Esophagus muscularis mucosa (tissue), 4 donors: ENCODE data around the gene ROBO1. TPM values are rescaled to one million over a fixed set of nuclear protein-coding genes. Genes with fewer than 3 reads are reported as not detected.
A peak's percentile ranks its signal among the peaks of the same experiment; 100 is the strongest.

Experiments
- DNase-seq: peaks from one replicate; pipeline ENCODE4 v3.0.0-alpha.2; 2017; ENCODE audit errors: extremely low spot score
- H3K27ac ChIP-seq, 4 donors: fragments of 200-600 bp; sonication (generic); replicated peaks in 1 of 4; 1 replicate in 3 of 4; 2 replicates in 1 of 4; pipeline ENCODE4 v1.5.1; 2016 to 2019; ENCODE audit warnings: mild to moderate bottlenecking in 1 of 4
- H3K27me3 ChIP-seq, 4 donors: fragments of 200-600 bp; sonication (generic); one replicate each; pipeline versions ENCODE4 v1.5.1 to v1.6.0; 2016 to 2019
- H3K36me3 ChIP-seq, 4 donors: fragments of 200-600 bp; sonication (generic); one replicate each; pipeline ENCODE4 v1.5.1; 2016 to 2019
- H3K4me1 ChIP-seq, 4 donors: fragments of 200-600 bp; sonication (generic); one replicate each; pipeline ENCODE4 v1.5.1; 2016 to 2019
- H3K4me3 ChIP-seq, 4 donors: fragments of 200-600 bp; sonication (generic); 1 replicate in 2 of 4; 2 replicates in 2 of 4; pipeline ENCODE4 v1.5.1; 2016 to 2019; ENCODE audit warnings: mild to moderate bottlenecking in 4 of 4, moderate library complexity in 1 of 4
- H3K9me3 ChIP-seq, 4 donors: fragments of 200-600 bp; sonication (generic); 1 replicate in 3 of 4; 2 replicates in 1 of 4; pipeline ENCODE4 v1.5.1; 2016 to 2019
- CTCF ChIP-seq, 3 experiments: fragments of 200-600 bp in 2 of 3; fragments of 450-650 bp in 1 of 3; sonication (generic) in 2 of 3; IDR thresholded peaks; one replicate each; pipeline ENCODE4 v1.5.1; 2017 to 2019; ENCODE audit warnings: antibody characterized with exemption in 3 of 3, mild to moderate bottlenecking in 2 of 3, moderate library complexity in 1 of 3
- EP300 ChIP-seq: sonication (generic); formaldehyde crosslinking; IDR thresholded peaks from one replicate; pipeline ENCODE4 v1.6.1; 2017; ENCODE audit warnings: antibody characterized with exemption
- POLR2A ChIP-seq: fragments of 450-650 bp; IDR thresholded peaks from one replicate; pipeline ENCODE4 v1.6.1; 2017; ENCODE audit warnings: antibody characterized with exemption, moderate library complexity, mild to moderate bottlenecking, low read depth
- POLR2AphosphoS5 ChIP-seq, 2 donors: sonication (generic); formaldehyde crosslinking; IDR thresholded peaks; one replicate each; pipeline ENCODE4 v1.6.1; 2017; ENCODE audit warnings: antibody characterized with exemption in 2 of 2
- WGBS: methylation state at CpG from one replicate; pipeline ENCODE4 v1.1.5; 2018; 5-methylcytosine and 5-hydroxymethylcytosine counted together
- intact Hi-C: fragments of 100-400 bp; cut with DNase I; formaldehyde crosslinking; loops from one replicate; pipeline ENCODE4 v1.15.1; 2023
- total RNA-seq, 4 donors: library from RNA; depleted of rRNA; stranded (reverse); fragments of >200 nt; gene quantifications; one replicate each; pipeline versions ENCODE4 v1.1.0 to v1.2.1, GENCODE V29; 2016

Gene ROBO1
- total RNA-seq, 4 donors from 2014 or later, result 9.6 to 14.2 (median 12.6) TPM

GRCh38 chr3:79016587-79017376, 751.0 kb downstream of the ROBO1 start:
- H3K9me3 ChIP-seq, result no peaks in the 10 kb centered on the region
- H3K27ac ChIP-seq, result peak overlapping the region in 1 of 4 donors; percentile 90
- no peaks in the 10 kb centered on the region for H3K36me3 ChIP-seq
- DNase-seq, result no peak
- H3K4me3 ChIP-seq, result peak overlapping the region; percentile 71 to 85 (median 72)
- H3K27me3 ChIP-seq, result peaks cover 0 to 18% (median 3%) of the 10 kb centered on the region in 4 donors
- intact Hi-C loops, result no loop called here
- 43% methylated on average over 8 of the region's 8 CpGs for WGBS
- TF ChIP-seq EP300, result no peak
- H3K4me1 ChIP-seq, result peaks cover 6 to 53% (median 24%) of the 10 kb centered on the region in 4 donors

GRCh38 chr3:79015854-79016253, 751.9 kb downstream of the ROBO1 start:
- TF ChIP-seq EP300, result no peak
- TF ChIP-seq POLR2A, result no peak
- no peak for TF ChIP-seq POLR2AphosphoS5 (IDR thresholded peaks at IDR 0.05)
- no peak for TF ChIP-seq CTCF (IDR thresholded peaks at IDR 0.05)
- no peak overlapping the region for H3K4me3 ChIP-seq
- intact Hi-C loops, result no loop called here
- H3K27me3 ChIP-seq, result peaks cover 0 to 18% (median 3%) of the 10 kb centered on the region in 4 donors
- peaks cover 6 to 53% (median 24%) of the 10 kb centered on the region in 4 donors for H3K4me1 ChIP-seq
- H3K9me3 ChIP-seq, result no peaks in the 10 kb centered on the region
- 89% methylated on average over 1 of the region's 1 CpG for WGBS
- no peak for DNase-seq
- H3K27ac ChIP-seq, result no peak overlapping the region
- no peaks in the 10 kb centered on the region for H3K36me3 ChIP-seq

GRCh38 chr3:79012946-79013362, 754.8 kb downstream of the ROBO1 start:
- WGBS, result 78% methylated on average over 2 of the region's 2 CpGs
- Histone ChIP-seq H3K36me3 (no peaks in the 10 kb centered on the region), H3K27me3 (peaks cover 0 to 5% (median 2%) of the 10 kb centered on the region in 4 donors), H3K4me3 (no peak overlapping the region), H3K27ac (no peak overlapping the region), H3K9me3 (no peaks in the 10 kb centered on the region), H3K4me1 (peaks cover 0 to 31% (median 5%) of the 10 kb centered on the region in 4 donors)
- no peak for DNase-seq
- intact Hi-C loops, result no loop called here
- no peak for TF ChIP-seq POLR2AphosphoS5 (IDR thresholded peaks at IDR 0.05)

GRCh38 chr3:79012530-79012913, 755.3 kb downstream of the ROBO1 start:
- Histone ChIP-seq H3K9me3 (no peaks in the 10 kb centered on the region), H3K36me3 (no peaks in the 10 kb centered on the region), H3K4me1 (peaks cover 0 to 28% (median under 1%) of the 10 kb centered on the region in 4 donors), H3K27ac (no peak overlapping the region), H3K4me3 (no peak overlapping the region), H3K27me3 (peaks cover 0 to under 1% (median 0%) of the 10 kb centered on the region in 4 donors)
- TF ChIP-seq POLR2AphosphoS5 (IDR thresholded peaks at IDR 0.05) (no peak), POLR2A (no peak), CTCF (IDR thresholded peaks at IDR 0.05) (no peak), EP300 (no peak)
- WGBS, result 67% methylated on average over 2 of the region's 2 CpGs
- DNase-seq, result no peak
- intact Hi-C loops, result no loop called here

- WGBS, result 83% methylated on average over 5 of the region's 5 CpGs
- TF ChIP-seq EP300 (no peak), POLR2AphosphoS5 (IDR thresholded peaks at IDR 0.05) (no peak), CTCF (IDR thresholded peaks at IDR 0.05) (no peak), POLR2A (no peak)
- H3K4me3 ChIP-seq, result no peak overlapping the region
- no peaks in the 10 kb centered on the region for H3K27me3 ChIP-seq
- intact Hi-C loops, result no loop called here
- DNase-seq, result no peak
- H3K4me1 ChIP-seq, result peaks cover 0 to 26% (median 0%) of the 10 kb centered on the region in 4 donors
- no peaks in the 10 kb centered on the region for H3K36me3 ChIP-seq
- no peaks in the 10 kb centered on the region for H3K9me3 ChIP-seq
- H3K27ac ChIP-seq, result no peak overlapping the region
Observed at GRCh38 chr3:79011821-79012529, 755.8 kb downstream of the ROBO1 start.
